Activated naive CD4-positive, alpha-beta T cell treated with anti-CD3 and anti-CD28 coated beads, Interleukin-2, amount 50 U/mL, for 24 hours (primary cell): Measurements from ENCODE around the gene AREG.

Experiments
- H3K27ac Mint-ChIP-seq: one replicate; pipeline ENCODE4 v1.8.0; 2021; ENCODE audit warnings: mild to moderate bottlenecking, mixed read lengths
- H3K27me3 Mint-ChIP-seq: one replicate; pipeline ENCODE4 v1.8.0; 2021; ENCODE audit warnings: mixed read lengths
- H3K36me3 Mint-ChIP-seq: one replicate; pipeline ENCODE4 v1.8.0; 2021; ENCODE audit warnings: mixed read lengths
- H3K4me1 Mint-ChIP-seq: one replicate; pipeline ENCODE4 v1.8.0; 2021; ENCODE audit warnings: mixed read lengths
- H3K4me3 Mint-ChIP-seq: one replicate; pipeline ENCODE4 v1.8.0; 2021; ENCODE audit warnings: mild to moderate bottlenecking, mixed read lengths
- H3K9me3 Mint-ChIP-seq: one replicate; pipeline ENCODE4 v1.8.0; 2021; ENCODE audit warnings: mixed read lengths

AREG gene

DNA sequence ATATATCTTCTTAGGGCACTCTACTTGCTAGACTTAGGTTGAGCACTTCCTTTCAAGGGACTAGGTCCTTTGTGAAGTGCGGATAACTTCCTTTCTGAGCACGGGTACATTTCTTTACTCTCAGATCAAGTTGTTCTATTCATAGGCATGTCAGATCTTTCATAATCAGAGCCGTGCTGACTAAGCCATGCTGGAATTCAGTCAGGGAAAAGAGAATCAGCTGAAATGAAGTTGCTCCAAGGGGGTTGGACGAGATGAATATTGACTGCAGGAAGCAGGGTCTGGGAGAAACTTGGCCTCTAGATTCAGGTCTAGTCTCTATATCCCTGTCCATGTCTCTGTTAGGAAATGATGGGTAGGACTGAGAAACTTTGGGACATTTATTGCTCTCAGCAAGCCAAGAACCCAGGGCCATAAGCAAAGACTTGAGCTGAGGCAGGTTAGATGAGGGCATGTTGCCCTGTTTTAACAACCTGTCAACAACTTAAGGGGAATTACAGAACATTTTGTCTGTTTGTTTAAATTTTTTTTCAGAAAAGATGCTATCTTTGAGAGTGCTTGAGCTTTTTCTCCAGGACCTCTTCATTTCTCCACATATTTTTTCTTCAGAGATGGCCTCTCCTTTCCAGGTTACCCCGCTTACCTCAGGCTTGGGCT is 28.3 kb downstream of the AREG start:
- no peaks in the 10 kb centered on the region for H3K4me1 Mint-ChIP-seq
- H3K27ac Mint-ChIP-seq: no peak overlapping the region
- no peaks in the 10 kb centered on the region for H3K36me3 Mint-ChIP-seq
- no peak overlapping the region for H3K4me3 Mint-ChIP-seq
- H3K9me3 Mint-ChIP-seq: no peaks in the 10 kb centered on the region
- H3K27me3 Mint-ChIP-seq: peaks cover 21% of the 10 kb centered on the region

DNA sequence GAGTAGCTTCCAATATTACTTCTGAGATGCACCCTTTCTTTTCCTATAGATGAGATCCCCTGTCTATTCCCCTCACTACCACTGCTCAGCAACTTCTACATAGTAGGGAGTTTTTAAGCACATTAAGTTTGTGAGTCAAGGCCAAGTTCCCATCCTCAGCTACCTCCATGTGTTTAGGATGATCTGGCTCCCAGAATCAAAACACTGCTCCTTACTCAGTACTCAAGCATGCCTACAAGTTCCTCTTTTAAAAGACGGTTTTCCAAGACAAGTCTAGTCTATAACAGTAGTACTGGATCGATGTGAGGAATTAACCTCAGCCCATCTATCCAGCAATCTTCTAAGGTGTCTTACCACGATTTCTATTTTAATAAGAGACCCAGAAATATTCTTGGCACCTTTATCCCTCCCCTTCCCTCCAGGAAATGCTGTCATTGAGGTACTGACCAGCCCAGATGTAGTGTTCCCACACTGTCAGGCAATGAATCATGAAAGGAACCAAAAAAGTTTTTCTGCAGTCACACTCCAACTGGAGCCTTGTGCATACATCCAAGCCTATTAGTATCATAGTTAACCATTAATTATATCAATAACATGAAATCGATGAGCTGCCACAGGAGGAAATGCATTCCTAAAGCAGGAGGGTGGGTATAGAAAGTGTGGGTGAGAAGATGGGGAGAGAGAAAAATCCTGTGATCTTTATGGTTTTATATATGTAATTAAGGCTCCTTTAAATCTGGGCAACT is 29.6 kb downstream of the AREG start:
- Mint-ChIP-seq H3K27ac (no peak overlapping the region), H3K4me1 (no peaks in the 10 kb centered on the region), H3K36me3 (no peaks in the 10 kb centered on the region), H3K9me3 (no peaks in the 10 kb centered on the region), H3K4me3 (no peak overlapping the region), H3K27me3 (peaks cover 21% of the 10 kb centered on the region)

DNA sequence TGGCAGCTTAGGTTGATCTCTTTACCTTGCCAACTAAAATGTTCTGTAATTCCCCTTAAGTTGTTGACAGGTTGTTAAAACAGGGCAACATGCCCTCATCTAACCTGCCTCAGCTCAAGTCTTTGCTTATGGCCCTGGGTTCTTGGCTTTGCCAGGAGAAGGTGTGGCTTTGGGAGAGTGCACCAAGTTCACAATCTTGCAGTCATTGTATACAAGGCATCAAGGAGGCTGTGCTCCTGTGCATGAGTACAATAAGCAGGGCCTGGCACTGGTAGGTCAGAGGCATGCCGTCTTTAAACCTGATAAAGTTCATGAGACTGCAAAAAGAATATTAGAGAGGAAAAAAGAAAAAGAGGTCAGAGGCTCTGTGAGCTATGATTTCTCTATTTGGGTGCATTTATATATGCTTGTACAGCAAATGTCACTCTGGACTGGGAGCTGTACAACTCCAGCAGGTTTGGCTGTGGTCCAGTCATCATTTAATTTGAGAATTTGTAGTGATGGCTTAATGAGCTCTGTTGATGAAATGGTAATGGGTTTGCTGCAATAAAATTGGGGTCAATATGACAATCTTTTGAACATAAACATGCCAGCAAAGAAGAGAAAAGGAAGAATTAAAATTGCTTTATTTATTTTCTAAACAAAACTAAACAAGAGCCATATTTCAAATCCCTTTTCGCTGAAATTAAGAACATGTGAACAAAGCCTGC is 30.3 kb downstream of the AREG start:
- Mint-ChIP-seq H3K27me3 (peaks cover 21% of the 10 kb centered on the region), H3K9me3 (no peaks in the 10 kb centered on the region), H3K36me3 (no peaks in the 10 kb centered on the region), H3K4me1 (no peaks in the 10 kb centered on the region), H3K4me3 (no peak overlapping the region), H3K27ac (no peak overlapping the region)

DNA sequence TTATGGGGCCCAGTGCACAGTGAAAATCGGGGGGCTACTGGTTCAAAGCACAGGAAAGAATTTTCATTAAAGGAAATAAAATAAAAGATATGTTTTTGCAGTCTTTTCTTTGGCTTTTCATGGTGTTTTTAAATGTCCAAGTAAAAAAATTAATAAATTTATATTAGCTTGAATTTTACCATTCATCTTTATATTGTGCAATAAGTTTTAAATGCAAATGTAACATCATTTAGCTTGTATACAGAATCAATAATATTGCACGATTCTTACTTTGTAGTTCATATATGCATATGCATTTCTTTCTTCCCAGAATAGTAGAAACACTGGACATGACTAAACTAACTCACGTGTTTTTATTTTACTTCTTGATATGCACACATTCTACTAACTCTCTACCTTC is 31.0 kb downstream of the AREG start:
- Mint-ChIP-seq H3K9me3 (no peaks in the 10 kb centered on the region), H3K27ac (no peak overlapping the region), H3K36me3 (no peaks in the 10 kb centered on the region), H3K27me3 (peaks cover 21% of the 10 kb centered on the region), H3K4me3 (no peak overlapping the region), H3K4me1 (no peaks in the 10 kb centered on the region)

DNA sequence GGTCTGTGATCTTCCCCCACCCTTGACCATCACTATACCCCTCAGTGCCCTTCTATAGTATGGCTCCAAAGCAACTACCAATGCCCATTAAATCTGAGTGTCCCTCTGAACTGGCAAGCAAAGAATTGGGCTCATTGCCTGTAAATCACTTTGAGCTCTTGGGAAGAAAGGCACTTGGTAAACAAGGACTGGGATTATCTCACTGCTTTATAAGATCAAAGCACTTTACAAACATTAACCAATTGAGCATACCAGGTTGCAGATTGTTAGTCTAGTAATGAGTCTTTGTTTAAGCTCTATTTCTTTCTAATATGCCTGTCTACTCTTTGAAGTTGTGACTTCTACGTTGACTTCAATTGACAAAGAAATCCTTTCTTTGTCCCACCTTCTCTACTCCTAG is 34.1 kb downstream of the AREG start:
- Mint-ChIP-seq H3K4me3 (no peak overlapping the region), H3K27ac (no peak overlapping the region), H3K27me3 (peaks cover 16% of the 10 kb centered on the region), H3K4me1 (no peaks in the 10 kb centered on the region), H3K36me3 (no peaks in the 10 kb centered on the region), H3K9me3 (no peaks in the 10 kb centered on the region)

DNA sequence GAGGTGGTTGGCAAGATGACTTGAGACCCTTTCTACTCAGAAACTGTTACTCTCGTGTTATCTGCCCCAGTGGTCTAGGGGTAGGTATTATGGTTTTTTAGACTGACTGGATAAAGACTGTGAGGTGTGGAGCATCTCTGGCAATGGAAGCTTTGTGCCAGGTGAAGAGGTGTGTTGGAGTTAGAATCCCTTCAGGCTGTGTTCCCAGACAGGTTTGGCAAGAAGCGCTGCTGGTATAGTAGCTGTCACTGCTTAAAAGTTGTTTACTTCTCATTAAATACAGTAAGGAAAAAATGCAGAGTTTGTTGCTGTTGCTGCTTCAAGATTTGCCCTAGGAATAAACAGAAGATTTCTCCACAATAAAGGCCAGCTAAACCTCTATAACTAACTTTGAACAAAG is 35.3 kb downstream of the AREG start:
- H3K4me1 Mint-ChIP-seq: no peaks in the 10 kb centered on the region
- no peak overlapping the region for H3K4me3 Mint-ChIP-seq
- H3K27ac Mint-ChIP-seq: no peak overlapping the region
- H3K27me3 Mint-ChIP-seq: peaks cover 4% of the 10 kb centered on the region
- H3K36me3 Mint-ChIP-seq: no peaks in the 10 kb centered on the region
- no peaks in the 10 kb centered on the region for H3K9me3 Mint-ChIP-seq

DNA sequence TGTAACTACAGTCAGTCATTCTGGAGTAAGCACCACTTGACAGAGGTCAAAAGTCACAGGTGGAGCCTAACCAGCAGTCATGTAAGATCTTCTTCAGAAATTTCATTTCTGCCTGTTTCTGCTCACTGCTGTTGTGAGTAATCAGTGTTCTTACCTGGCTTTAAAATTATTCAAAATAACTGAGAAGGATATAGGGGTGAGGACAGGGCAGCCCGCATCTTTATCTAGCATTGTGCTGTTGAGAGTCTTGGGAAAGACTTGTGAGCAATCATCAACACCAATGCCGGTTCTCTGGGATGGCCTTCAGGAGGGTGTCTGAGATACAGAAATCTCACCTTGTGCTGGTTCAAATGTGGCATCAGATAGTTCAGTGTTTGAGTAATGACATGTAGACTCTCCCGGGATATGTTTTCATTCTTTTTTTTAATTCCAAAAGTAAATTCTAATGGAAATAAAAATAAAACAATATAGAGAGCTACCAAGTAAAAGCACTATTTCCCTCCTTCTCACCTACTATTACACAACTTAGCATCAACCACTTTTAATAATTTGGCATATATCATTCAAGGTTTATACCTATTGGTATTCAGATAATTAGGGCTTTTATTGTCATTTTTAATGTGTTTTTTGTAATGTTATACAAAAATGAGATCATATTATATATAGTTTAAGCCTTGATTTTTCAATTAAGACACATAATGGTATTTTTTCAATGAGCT is 37.1 kb downstream of the AREG start:
- H3K36me3 Mint-ChIP-seq: no peaks in the 10 kb centered on the region
- no peaks in the 10 kb centered on the region for H3K4me1 Mint-ChIP-seq
- no peak overlapping the region for H3K4me3 Mint-ChIP-seq
- no peaks in the 10 kb centered on the region for H3K27me3 Mint-ChIP-seq
- H3K27ac Mint-ChIP-seq: no peak overlapping the region
- no peaks in the 10 kb centered on the region for H3K9me3 Mint-ChIP-seq

DNA sequence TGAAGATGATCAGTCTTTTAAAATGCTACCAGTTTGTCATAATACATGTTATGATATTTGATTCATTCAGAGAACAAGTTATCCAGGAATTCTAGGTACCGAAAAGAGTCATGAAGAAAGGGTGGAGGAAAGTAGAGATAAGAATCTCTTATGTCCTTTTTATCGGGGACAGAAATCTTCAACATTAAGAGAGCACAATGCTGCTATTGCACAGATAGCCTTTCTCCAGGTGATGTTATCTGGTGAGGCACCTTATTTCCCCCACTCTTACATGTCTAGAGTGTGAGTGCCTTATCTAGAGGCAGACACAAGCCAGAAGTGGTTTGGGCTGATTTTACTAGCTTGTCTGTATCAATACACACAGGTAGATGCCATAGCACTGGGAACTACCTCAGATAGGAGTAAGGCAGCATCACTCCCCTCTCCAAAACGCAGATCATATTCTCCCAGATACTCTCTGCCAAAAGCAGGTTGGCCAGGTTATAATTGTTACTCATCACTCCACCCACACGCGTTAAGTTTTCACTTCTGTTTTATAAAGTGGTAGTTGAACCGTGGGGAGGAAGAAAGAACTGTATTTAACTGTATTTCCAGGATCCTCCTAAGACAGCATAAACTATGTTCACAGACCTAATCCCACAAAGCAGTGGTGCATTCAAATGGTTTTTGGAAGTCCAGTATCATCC is 38.4 kb downstream of the AREG start:
- no peaks in the 10 kb centered on the region for H3K27me3 Mint-ChIP-seq
- H3K4me3 Mint-ChIP-seq: no peak overlapping the region
- no peaks in the 10 kb centered on the region for H3K36me3 Mint-ChIP-seq
- no peaks in the 10 kb centered on the region for H3K4me1 Mint-ChIP-seq
- no peaks in the 10 kb centered on the region for H3K9me3 Mint-ChIP-seq
- H3K27ac Mint-ChIP-seq: no peak overlapping the region

DNA sequence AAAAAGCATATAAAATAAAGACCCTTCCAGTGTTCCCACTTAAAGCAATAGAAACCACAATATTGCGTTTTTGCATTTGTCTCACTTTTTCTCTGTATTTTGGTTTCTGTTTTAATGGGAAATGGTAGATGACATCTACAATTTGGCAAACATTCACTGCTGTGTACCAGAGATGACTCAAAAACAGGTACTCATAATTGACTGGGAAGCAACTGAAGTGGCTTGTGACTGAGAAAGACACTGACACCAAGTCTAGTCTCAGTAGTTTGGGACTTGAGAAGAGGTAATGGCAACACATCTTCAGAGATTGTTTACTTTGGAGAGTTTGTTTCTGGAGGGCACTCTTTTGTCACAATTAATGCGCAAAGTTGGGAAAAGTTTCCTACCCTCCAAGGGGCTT is 42.0 kb downstream of the AREG start:
- no peak overlapping the region for H3K27ac Mint-ChIP-seq
- H3K4me3 Mint-ChIP-seq: no peak overlapping the region
- no peaks in the 10 kb centered on the region for H3K4me1 Mint-ChIP-seq
- no peaks in the 10 kb centered on the region for H3K36me3 Mint-ChIP-seq
- peaks cover 2% of the 10 kb centered on the region for H3K27me3 Mint-ChIP-seq
- H3K9me3 Mint-ChIP-seq: no peaks in the 10 kb centered on the region

DNA sequence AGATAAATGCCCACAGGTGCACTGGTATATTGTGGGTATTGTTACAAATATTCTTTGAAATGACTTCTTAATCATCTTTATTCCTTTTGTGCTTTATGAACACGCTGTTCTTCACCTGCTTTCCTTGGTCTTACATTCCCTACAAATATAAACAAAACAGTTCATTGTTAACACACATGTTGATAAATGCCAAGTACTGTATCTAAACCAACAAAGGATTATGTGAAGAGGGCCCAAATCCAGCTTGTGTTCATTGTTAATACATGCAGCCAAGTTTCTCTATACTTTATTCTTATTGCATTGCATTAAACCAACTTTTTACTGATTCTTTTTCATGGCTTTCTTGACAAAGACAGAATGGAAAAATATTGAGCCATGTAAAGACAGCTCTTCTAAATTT is 42.8 kb downstream of the AREG start:
- H3K4me1 Mint-ChIP-seq: no peaks in the 10 kb centered on the region
- H3K9me3 Mint-ChIP-seq: no peaks in the 10 kb centered on the region
- H3K27ac Mint-ChIP-seq: no peak overlapping the region
- H3K27me3 Mint-ChIP-seq: peaks cover 2% of the 10 kb centered on the region
- H3K4me3 Mint-ChIP-seq: no peak overlapping the region
- H3K36me3 Mint-ChIP-seq: no peaks in the 10 kb centered on the region

DNA sequence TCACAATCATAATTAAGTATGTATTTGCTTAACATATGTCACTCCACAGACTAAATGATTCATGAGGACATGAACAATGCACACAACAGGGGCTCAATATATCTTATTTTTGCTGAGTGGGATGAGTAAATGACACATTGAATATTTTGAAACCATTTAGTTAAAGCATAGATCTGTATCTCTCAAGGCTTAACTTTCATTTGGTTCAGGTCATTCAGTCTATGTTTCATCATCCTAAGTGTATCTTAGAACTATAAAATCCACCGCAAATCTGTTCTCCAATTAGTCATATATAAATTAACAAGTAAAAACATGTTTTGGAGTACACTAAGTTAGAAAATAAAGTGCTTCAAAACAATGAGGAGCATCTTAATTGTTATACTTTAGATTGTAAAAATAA is 45.8 kb downstream of the AREG start:
- peaks cover 2% of the 10 kb centered on the region for H3K27me3 Mint-ChIP-seq
- H3K36me3 Mint-ChIP-seq: no peaks in the 10 kb centered on the region
- no peak overlapping the region for H3K4me3 Mint-ChIP-seq
- H3K4me1 Mint-ChIP-seq: no peaks in the 10 kb centered on the region
- H3K27ac Mint-ChIP-seq: no peak overlapping the region
- no peaks in the 10 kb centered on the region for H3K9me3 Mint-ChIP-seq

DNA sequence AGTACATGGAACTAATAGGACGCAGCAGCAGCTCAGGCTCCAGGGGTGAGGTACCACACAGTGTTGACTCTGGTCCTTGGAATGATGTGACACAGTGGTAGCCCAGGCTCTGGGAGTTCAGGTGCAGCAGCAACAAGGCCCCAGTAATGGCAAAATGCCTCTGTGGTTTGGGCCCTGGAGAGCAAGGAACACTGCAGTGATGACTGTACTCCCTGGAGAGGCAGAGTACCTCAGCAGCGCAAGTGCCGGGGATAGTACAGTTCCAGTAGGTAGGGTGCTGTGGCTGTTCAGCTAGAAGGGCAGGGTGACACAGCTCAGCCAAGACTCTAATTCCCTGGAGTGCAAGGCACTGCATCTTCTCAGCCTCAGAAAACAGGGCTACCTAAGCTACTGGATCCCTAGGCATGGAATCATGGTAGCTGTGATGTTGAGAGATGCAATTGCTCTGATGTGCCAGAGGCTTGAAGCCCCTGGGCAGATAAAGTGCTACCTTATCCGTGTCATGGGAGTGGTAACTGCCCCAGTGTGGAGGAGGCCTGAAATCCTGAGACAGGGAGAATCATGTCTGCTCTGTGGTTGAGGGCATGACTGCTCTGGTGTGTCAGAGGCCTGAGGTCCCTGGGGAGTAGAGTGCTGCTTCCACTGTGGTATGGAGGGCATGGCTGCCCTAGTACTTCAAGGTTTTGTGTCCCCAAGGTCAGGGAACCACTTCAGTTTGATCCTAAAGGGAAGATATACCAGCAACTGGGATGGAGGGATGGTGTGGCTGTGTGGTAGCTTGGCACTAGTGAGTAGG is 55.2 kb downstream of the AREG start:
- no peak overlapping the region for H3K4me3 Mint-ChIP-seq
- H3K36me3 Mint-ChIP-seq: no peaks in the 10 kb centered on the region
- H3K27ac Mint-ChIP-seq: no peak overlapping the region
- H3K9me3 Mint-ChIP-seq: no peaks in the 10 kb centered on the region
- H3K27me3 Mint-ChIP-seq: peaks cover 10% of the 10 kb centered on the region
- H3K4me1 Mint-ChIP-seq: no peaks in the 10 kb centered on the region

DNA sequence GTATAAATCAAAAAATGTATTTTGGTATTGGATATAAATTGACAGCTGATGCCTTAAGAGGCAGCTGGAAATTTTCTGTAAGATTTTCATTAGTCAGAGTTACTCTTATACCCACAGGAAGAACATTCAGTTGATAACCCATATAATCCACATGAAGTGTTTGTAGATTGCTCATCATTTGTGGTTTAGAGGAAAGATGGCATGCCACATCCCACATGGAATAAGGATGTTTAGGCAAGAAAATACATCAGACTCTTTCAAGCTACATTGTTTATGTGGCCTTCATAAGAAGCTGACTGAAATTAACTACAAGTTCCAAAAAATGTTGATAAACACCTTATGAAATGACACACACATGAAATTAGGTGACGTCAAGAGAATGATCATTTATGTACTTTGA is 56.6 kb downstream of the AREG start:
- Mint-ChIP-seq H3K27ac (no peak overlapping the region), H3K4me1 (no peaks in the 10 kb centered on the region), H3K27me3 (peaks cover 10% of the 10 kb centered on the region), H3K9me3 (peaks cover 4% of the 10 kb centered on the region), H3K4me3 (no peak overlapping the region), H3K36me3 (peaks cover 1% of the 10 kb centered on the region)

DNA sequence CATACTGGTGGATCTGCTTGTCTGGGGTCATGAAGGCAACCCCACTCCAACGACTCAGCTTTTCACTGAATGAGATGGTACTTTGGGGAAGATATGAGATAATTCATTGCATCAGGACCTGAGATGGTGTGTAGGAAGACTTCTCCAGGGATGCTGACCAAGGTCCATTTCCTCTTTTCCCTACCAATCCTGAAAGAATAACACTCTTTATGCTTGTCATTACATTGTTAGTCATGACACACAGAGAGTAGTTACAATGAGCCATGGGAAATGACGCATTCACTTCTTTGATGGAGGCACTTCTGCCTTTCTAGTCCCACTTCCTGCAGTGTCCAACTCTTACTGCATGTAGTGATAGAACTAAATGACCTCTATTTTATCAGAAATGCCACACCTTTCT is 58.6 kb downstream of the AREG start:
- H3K4me1 Mint-ChIP-seq: no peaks in the 10 kb centered on the region
- peaks cover 16% of the 10 kb centered on the region for H3K27me3 Mint-ChIP-seq
- H3K4me3 Mint-ChIP-seq: no peak overlapping the region
- H3K27ac Mint-ChIP-seq: no peak overlapping the region
- H3K9me3 Mint-ChIP-seq: peaks cover 11% of the 10 kb centered on the region
- H3K36me3 Mint-ChIP-seq: peaks cover 1% of the 10 kb centered on the region

DNA sequence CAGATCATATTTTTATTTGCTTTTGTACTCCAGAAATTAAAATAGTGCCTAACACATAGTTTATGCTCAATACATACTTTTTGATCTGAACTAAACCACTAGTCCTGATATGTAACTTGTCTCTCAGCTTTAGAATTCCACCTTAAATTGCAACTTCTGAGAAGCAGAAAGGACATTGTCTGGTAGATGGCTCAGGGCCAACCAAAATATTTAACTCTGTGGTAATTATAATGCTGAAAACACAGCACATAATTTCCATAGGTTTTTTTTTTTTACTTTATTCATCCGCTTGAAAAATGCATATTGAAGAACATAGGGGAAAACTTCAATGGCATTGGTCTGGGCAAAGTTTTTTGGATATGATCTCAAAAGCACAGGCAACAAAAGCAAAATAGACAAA is 59.3 kb downstream of the AREG start:
- H3K36me3 Mint-ChIP-seq: peaks cover 1% of the 10 kb centered on the region
- peaks cover 11% of the 10 kb centered on the region for H3K9me3 Mint-ChIP-seq
- H3K4me1 Mint-ChIP-seq: no peaks in the 10 kb centered on the region
- no peak overlapping the region for H3K4me3 Mint-ChIP-seq
- peaks cover 16% of the 10 kb centered on the region for H3K27me3 Mint-ChIP-seq
- H3K27ac Mint-ChIP-seq: no peak overlapping the region
